Endothelial cell of umbilical vein (primary cell): ENCODE results near the gene SPG21. TPM values are rescaled to one million over a fixed set of nuclear protein-coding genes. Genes with fewer than 3 reads are reported as not detected.
A peak's percentile ranks its signal among the peaks of the same experiment; 100 is the strongest.

Source experiments
- BruUV-seq: library from RNA; stranded (reverse); fragments of 400-500 nt; replicated peaks from 2 replicates; lab custom pipeline; 2021; lab: Mats Ljungman, UMichigan
- CTCF ChIA-PET: fragments of 300-600, 350-600 bp; sonication (Branson Sonifier 250); formaldehyde crosslinking; loops from one replicate; lab custom pipeline; 2021; ENCODE audit warnings: antibody characterized with exemption, inconsistent platforms; lab: Charles Lee
- POLR2A ChIA-PET: fragments of 300-600, 350-600 bp; sonication (Branson Sonifier 250); formaldehyde crosslinking; loops from one replicate; lab custom pipeline; 2021; ENCODE audit warnings: antibody characterized with exemption, inconsistent platforms; lab: Charles Lee
- DNase-seq: peaks from one replicate; pipeline ENCODE4 v3.0.0-alpha.2; 2011; ENCODE audit warnings: low read depth, low spot score
- FAIRE-seq: peaks from 2 replicates; lab custom pipeline; 2011; peaks lifted over from hg19 to GRCh38; lab: Jason Lieb, UNC
- H2AFZ ChIP-seq: 2 replicates; pipeline ENCODE4 v1.6.0; 2012; ENCODE audit warnings: low read depth, low read length, control low read depth, inconsistent platforms
- H3K27ac ChIP-seq: 2 replicates; pipeline ENCODE4 v1.5.1; 2011; ENCODE audit warnings: low read depth, mild to moderate bottlenecking, control low read depth, low read length, moderate library complexity; ENCODE audit not compliant: insufficient read depth
- H3K27me3 ChIP-seq, 2 experiments: 2 replicates each; pipeline versions ENCODE4 v1.6.0 to v1.6.1; 2011; ENCODE audit warnings: low read length in 2 of 2, mixed read lengths in 1 of 2; ENCODE audit not compliant: control insufficient read depth in 2 of 2, insufficient read depth in 2 of 2
- H3K36me3 ChIP-seq, 2 experiments: 2 replicates in 1 of 2; 3 replicates in 1 of 2; pipeline ENCODE4 v1.5.1; 2011; ENCODE audit warnings: low read length in 2 of 2, mild to moderate bottlenecking in 1 of 2, moderate library complexity in 1 of 2; ENCODE audit not compliant: control insufficient read depth in 2 of 2, insufficient read depth in 2 of 2; ENCODE audit errors: extremely low read depth in 1 of 2
- H3K4me1 ChIP-seq: 3 replicates; pipeline ENCODE4 v1.5.1; 2011; ENCODE audit warnings: mild to moderate bottlenecking, low read length; ENCODE audit not compliant: control insufficient read depth, insufficient read depth; ENCODE audit errors: extremely low read depth
- H3K4me2 ChIP-seq: 2 replicates; pipeline ENCODE4 v1.6.1; 2011; ENCODE audit warnings: low read length, control low read depth, mixed read lengths; ENCODE audit not compliant: insufficient read depth
- H3K4me3 ChIP-seq, 3 experiments: fragments of 200-600 bp in 1 of 3; sonication (generic), shearing (Covaris generic) in 1 of 3; replicated peaks in 1 of 3; 2 replicates each; pipeline ENCODE4 v1.5.1; 2011 to 2016; ENCODE audit warnings: control low read depth in 3 of 3, low read length in 3 of 3, mild to moderate bottlenecking in 2 of 3, inconsistent platforms in 1 of 3, low read depth in 1 of 3, moderate library complexity in 1 of 3; ENCODE audit not compliant: insufficient read depth in 1 of 3
- H3K79me2 ChIP-seq: 2 replicates; pipeline ENCODE4 v1.6.0; 2012; ENCODE audit warnings: low read length, inconsistent platforms; ENCODE audit not compliant: control insufficient read depth, insufficient read depth
- H3K9ac ChIP-seq: replicated peaks from 2 replicates; pipeline ENCODE3; 2011; ENCODE audit warnings: low read length, control low read depth; ENCODE audit not compliant: insufficient read depth; ENCODE audit errors: extremely low read depth
- H3K9me1 ChIP-seq: replicated peaks from 3 replicates; pipeline ENCODE4 v1.6.0; 2011; ENCODE audit warnings: mild to moderate bottlenecking, low read length; ENCODE audit not compliant: control insufficient read depth, insufficient read depth; ENCODE audit errors: extremely low read depth
- H3K9me3 ChIP-seq: replicated peaks from 2 replicates; pipeline ENCODE4 v1.5.1; 2012; ENCODE audit warnings: low read length, inconsistent platforms; ENCODE audit not compliant: control insufficient read depth, insufficient read depth
- H4K20me1 ChIP-seq: replicated peaks from 2 replicates; pipeline ENCODE3; 2011; ENCODE audit warnings: mild to moderate bottlenecking, low read length; ENCODE audit not compliant: control insufficient read depth, insufficient read depth; ENCODE audit errors: extremely low read depth
- EZH2 ChIP-seq: IDR thresholded peaks from 2 replicates; pipeline ENCODE4 v1.6.1; 2012; ENCODE audit warnings: borderline replicate concordance, low read depth, mild to moderate bottlenecking, moderate library complexity, low read length, inconsistent platforms; ENCODE audit not compliant: severe bottlenecking
- FOS ChIP-seq: IDR thresholded peaks from 2 replicates; pipeline ENCODE4 v1.6.1; 2011; ENCODE audit warnings: mild to moderate bottlenecking, low read length, moderate library complexity, borderline replicate concordance; ENCODE audit not compliant: insufficient read depth
- GATA2 ChIP-seq: IDR thresholded peaks from 2 replicates; pipeline ENCODE4 v1.7.0; 2011; ENCODE audit warnings: low read depth, mild to moderate bottlenecking, moderate library complexity, mixed read lengths, low read length; ENCODE audit not compliant: insufficient read length, insufficient read depth
- JUN ChIP-seq: IDR thresholded peaks from 2 replicates; pipeline ENCODE4 v1.6.1; 2011; ENCODE audit warnings: borderline replicate concordance, low read depth; ENCODE audit not compliant: insufficient read length, insufficient read depth
- MAX ChIP-seq: IDR thresholded peaks from 2 replicates; pipeline ENCODE4 v1.6.1; 2011; ENCODE audit not compliant: insufficient read depth, insufficient read length
- POLR2A ChIP-seq: IDR thresholded peaks from 2 replicates; pipeline ENCODE4 v1.6.1; 2012; ENCODE audit warnings: low read depth, mild to moderate bottlenecking, control low read depth, low read length
- POLR2AphosphoS5 ChIP-seq: IDR thresholded peaks from 2 replicates; pipeline ENCODE4 v1.6.1; 2012; ENCODE audit warnings: low read depth, mild to moderate bottlenecking, control low read depth, low read length, moderate library complexity; ENCODE audit not compliant: insufficient read depth
- dilution Hi-C: fragments of 300-500 bp; cut with MboI; formaldehyde crosslinking; loops from one replicate; pipeline ENCODE4 v1.15.0; 2019; ENCODE audit warnings: low sequenced_read_pairs; ENCODE audit not compliant: extremely low pct_ligation_motif_present
- intact Hi-C: fragments of 100-400 bp; cut with micrococcal nuclease; formaldehyde crosslinking; loops from one replicate; pipeline ENCODE4 v1.10.0; 2022
- polyA plus RNA-seq, 4 experiments: library from polyadenylated mRNA; depleted of rRNA in 3 of 4; stranded (reverse) in 3 of 4; unstranded in 1 of 4; fragments of >200 nt; gene quantifications; 2 replicates each; pipeline versions ENCODE4 v1.2.1 to v1.2.3, GENCODE V29; 2011 to 2012; ENCODE audit warnings: missing spikeins in 1 of 4
- total RNA-seq: library from RNA; stranded (reverse); gene quantifications from 2 replicates; pipeline ENCODE4 v1.2.3, GENCODE V29; 2021
- TF ChIP-seq, protein P1 (sequence below), 2 donors: IDR thresholded peaks; 1 replicate in 1 of 2; 2 replicates in 1 of 2; pipeline ENCODE4 v1.5.1; 2011; ENCODE audit warnings: low read length in 2 of 2, mild to moderate bottlenecking in 2 of 2, moderate library complexity in 2 of 2, control low read depth in 1 of 2, inconsistent platforms in 1 of 2, low read depth in 1 of 2; ENCODE audit not compliant: insufficient read depth in 1 of 2; ENCODE audit errors: extremely low read depth in 1 of 2

The SPG21 gene
- total and polyA plus RNA-seq, 2 donors (not counting 3 experiments of a cell fraction or from before 2014, with no cell fraction given), result 70.2 to 82.5 TPM

GRCh38 chr15:65028921-65029735 is 39.4 kb upstream of the SPG21 start, which contains the start of gene MTFMT:
Gene MTFMT (minus strand): TSS chr15:65029639. CDS start chr15:65029613, 26 bp downstream.
- peak within 1 kb of the TSS; percentile 70 to 81 (median 73) for H3K4me3 ChIP-seq
- dilution Hi-C loops, result no loop called here
- no peaks in the 10 kb centered on the region for H4K20me1 ChIP-seq
- H3K27ac ChIP-seq, result peak within 1 kb of the TSS; percentile 16
- peaks cover 0 to 11% of the 10 kb centered on the region in 2 experiments for H3K36me3 ChIP-seq
- DNase-seq (peak; percentile 80), FAIRE-seq (no peak)
- ChIA-PET CTCF (no interaction called here), POLR2A (no interaction called here)
- intact Hi-C loops, result loop anchor here (2.0 kb wide), 1 partner anchor 38 kb away; no protein-coding TSS in a partner anchor
- H3K9ac ChIP-seq, result peak within 1 kb of the TSS; percentile 79
- peak within 1 kb of the TSS; percentile 94 for H3K4me2 ChIP-seq
- H3K4me1 ChIP-seq, result peaks cover 8% of the 10 kb centered on the region
- no peaks in the 10 kb centered on the region for H3K9me1 ChIP-seq
- no peaks in the 10 kb centered on the region for H3K9me3 ChIP-seq
- no peaks in the 10 kb centered on the region for H3K27me3 ChIP-seq
- peak within 1 kb of the TSS; percentile 78 for H2AFZ ChIP-seq
- H3K79me2 ChIP-seq, result peaks cover 12% of the 10 kb centered on the region
- no TSS peak for BruUV-seq
- TF ChIP-seq POLR2AphosphoS5, result peak; percentile 89
- TF ChIP-seq GATA2, result no peak
- TF ChIP-seq MAX, result no peak
- TF ChIP-seq POLR2A, result peak; percentile 96

- peaks cover 12% of the 10 kb centered on the region for H3K79me2 ChIP-seq
- TF ChIP-seq JUN, result no peak
- TF ChIP-seq, protein P1, sequence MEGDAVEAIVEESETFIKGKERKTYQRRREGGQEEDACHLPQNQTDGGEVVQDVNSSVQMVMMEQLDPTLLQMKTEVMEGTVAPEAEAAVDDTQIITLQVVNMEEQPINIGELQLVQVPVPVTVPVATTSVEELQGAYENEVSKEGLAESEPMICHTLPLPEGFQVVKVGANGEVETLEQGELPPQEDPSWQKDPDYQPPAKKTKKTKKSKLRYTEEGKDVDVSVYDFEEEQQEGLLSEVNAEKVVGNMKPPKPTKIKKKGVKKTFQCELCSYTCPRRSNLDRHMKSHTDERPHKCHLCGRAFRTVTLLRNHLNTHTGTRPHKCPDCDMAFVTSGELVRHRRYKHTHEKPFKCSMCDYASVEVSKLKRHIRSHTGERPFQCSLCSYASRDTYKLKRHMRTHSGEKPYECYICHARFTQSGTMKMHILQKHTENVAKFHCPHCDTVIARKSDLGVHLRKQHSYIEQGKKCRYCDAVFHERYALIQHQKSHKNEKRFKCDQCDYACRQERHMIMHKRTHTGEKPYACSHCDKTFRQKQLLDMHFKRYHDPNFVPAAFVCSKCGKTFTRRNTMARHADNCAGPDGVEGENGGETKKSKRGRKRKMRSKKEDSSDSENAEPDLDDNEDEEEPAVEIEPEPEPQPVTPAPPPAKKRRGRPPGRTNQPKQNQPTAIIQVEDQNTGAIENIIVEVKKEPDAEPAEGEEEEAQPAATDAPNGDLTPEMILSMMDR (IDR thresholded peaks at IDR 0.05; ENCODE audit: extremely low read depth in 1 of 2, insufficient read depth in 1 of 2, low read depth in 1 of 2, low read length in 2 of 2), result no peak
- no peak for TF ChIP-seq FOS
- TF ChIP-seq GATA2, result no peak
- no peak for TF ChIP-seq MAX
- no peak for TF ChIP-seq EZH2
- H3K4me2 ChIP-seq, result peak overlapping the region; percentile 94
- ChIA-PET POLR2A (no interaction called here), CTCF (no interaction called here)
- peak overlapping the region; percentile 70 to 81 (median 73) for H3K4me3 ChIP-seq
- H3K9me1 ChIP-seq, result no peaks in the 10 kb centered on the region
- no peak overlapping the region for H2AFZ ChIP-seq
- no peak overlapping the region for H3K9ac ChIP-seq
- H4K20me1 ChIP-seq, result no peaks in the 10 kb centered on the region
- peaks cover 0 to 11% of the 10 kb centered on the region in 2 experiments for H3K36me3 ChIP-seq
- FAIRE-seq (no peak), DNase-seq (no peak)
- intact Hi-C loops, result loop anchor here (2.0 kb wide), 1 partner anchor 38 kb away; no protein-coding TSS in a partner anchor
- no peaks in the 10 kb centered on the region for H3K27me3 ChIP-seq
- peaks cover 8% of the 10 kb centered on the region for H3K4me1 ChIP-seq
- no peak overlapping the region for H3K27ac ChIP-seq
- dilution Hi-C loops, result no loop called here
- no peaks in the 10 kb centered on the region for H3K9me3 ChIP-seq
- BruUV-seq, result TSS peak; percentile 37
These were observed 38.6 kb upstream of the SPG21 start for GRCh38 chr15:65028338-65028737.
